ENCODE measurements around the gene CSMD2.

- TF ChIP-seq SNAI2 (CRISPR knock-in tag; IDR thresholded peaks at IDR 0.05) (no peak), TOX (CRISPR knock-in tag; IDR thresholded peaks at IDR 0.05; ENCODE audit: borderline replicate concordance) (no peak), ZFP3 (CRISPR knock-in tag; IDR thresholded peaks at IDR 0.05) (no peak), TCF4 (CRISPR knock-in tag; IDR thresholded peaks at IDR 0.05; ENCODE audit: borderline replicate concordance) (no peak), ZNF565 (CRISPR knock-in tag; conservative IDR thresholded peaks at IDR 0.05; ENCODE audit: low read depth) (no peak), CREB5 (CRISPR knock-in tag; IDR thresholded peaks at IDR 0.05; ENCODE audit: low read depth) (no peak), PATZ1 (CRISPR knock-in tag; IDR thresholded peaks at IDR 0.05; ENCODE audit: borderline replicate concordance) (no peak), POU6F1 (CRISPR knock-in tag; IDR thresholded peaks at IDR 0.05; ENCODE audit: borderline replicate concordance, low read depth) (no peak), ZNF8 (CRISPR knock-in tag; IDR thresholded peaks at IDR 0.05) (no peak), RARB (CRISPR knock-in tag; IDR thresholded peaks at IDR 0.05) (no peak), ESRRG (CRISPR knock-in tag; IDR thresholded peaks at IDR 0.05) (no peak), PPARA (CRISPR knock-in tag; IDR thresholded peaks at IDR 0.05; ENCODE audit: borderline replicate concordance) (no peak)
Measured at GRCh38 chr1:33822396-33822795, 342.6 kb downstream of the CSMD2 start.

All from SK-N-SH treated with all-trans-retinoic acid at 6 μM for 48 hours (cell line).